SKM-1 treated with dmso at 0.1 percent for 144 hours (cell line): ENCODE measurements around the gene FBXO21.
"Not testable (repeated sequence)": the region's sequence is repeated elsewhere in the genome, so short reads cannot be mapped to it uniquely, and the experiment has no call there.

Experiments used
- DNase-seq: peaks from one replicate; lab custom pipeline; 2025; ENCODE audit not compliant: unreplicated experiment; lab: John Stamatoyannopoulos, UW

Gene FBXO21

DNA sequence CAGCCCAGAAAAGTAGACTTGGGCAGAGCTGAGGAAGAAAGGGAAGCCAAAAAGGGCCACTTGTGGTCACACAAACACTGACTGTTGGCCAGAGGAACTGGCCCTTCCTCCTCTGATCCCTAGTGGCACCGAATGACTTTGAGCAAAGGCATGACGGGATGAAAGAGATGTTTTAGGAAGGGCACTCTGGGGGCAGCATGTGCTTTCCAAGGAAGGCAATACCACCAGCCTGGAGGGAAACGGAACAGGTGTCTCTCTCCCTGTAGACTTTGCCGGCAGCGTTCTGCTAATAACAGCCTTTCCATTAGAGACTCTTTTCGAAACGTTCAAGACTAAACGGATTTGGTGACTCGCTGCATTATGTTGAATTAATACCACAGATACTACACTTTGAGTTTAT, 12.3 kb upstream of the FBXO21 start:
- DNase-seq: no peak

GRCh38 chr12:117202033-117202432, 11.8 kb upstream of the FBXO21 start:
- DNase-seq: no peak

GRCh38 chr12:117199956-117200744, 9.9 kb upstream of the FBXO21 start:
- DNase-seq: not testable (repeated sequence)

DNA sequence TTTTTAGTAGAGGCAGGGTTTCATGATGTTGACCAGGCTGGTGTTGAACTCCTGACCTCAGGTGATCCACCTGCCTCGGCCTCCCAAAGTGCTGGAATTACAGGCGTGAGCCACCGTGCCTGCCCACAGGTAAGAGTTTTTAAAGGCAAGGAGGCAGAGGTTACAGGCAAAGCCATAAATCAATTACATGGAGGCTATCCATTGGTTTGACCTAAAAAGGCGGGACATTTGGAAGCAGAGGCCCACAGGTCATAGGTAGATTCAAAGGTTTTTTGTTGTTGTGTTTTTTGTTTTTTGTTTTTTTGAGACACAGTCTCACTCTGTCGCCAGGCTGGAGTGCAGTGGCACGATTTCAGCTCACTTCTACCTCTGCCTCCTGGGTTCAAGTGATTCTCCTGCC, 6.1 kb upstream of the FBXO21 start:
- DNase-seq: not testable (repeated sequence)

DNA sequence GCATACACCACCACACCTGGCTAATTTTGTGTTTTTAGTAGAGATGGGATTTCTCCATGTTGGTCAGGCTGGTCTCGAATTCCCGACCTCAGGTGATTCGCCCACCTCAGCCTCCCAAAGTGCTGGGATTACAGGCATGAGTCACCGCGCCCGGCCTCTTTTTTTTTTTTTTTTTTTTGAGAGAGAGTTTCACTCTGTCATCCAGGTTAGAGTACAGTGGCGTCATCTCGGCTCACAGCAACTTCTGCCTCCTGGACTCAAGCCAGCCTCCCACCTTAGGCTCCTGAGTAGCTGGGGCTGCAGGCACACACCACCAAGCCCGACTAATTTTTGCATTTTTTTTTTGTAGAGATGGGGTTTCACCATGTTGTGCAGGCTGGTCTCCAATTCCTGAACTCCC, 4.8 kb upstream of the FBXO21 start:
- DNase-seq: not testable (repeated sequence)

DNA sequence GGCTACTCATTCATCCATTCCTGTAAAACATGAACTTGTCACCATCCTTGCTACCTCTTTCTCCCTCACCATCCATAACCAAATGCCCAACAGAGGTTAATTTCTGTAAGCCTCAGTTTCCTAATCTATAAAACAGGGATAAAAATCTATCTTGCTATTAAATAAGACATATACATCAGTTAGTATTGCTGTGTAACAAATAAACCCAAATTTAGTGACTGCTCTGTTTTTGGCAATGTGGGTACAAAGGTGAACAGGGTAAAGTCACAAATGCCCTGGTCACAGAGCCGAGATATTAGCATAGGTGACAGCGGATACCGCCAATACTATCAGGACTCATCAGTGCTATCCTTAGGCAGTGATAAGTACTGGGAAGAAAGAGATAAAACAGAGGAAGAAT, 3.6 kb upstream of the FBXO21 start:
- no peak for DNase-seq

- DNase-seq: not testable (repeated sequence)
Observed at GRCh38 chr12:117192581-117192980, 2.3 kb upstream of the FBXO21 start.

DNA sequence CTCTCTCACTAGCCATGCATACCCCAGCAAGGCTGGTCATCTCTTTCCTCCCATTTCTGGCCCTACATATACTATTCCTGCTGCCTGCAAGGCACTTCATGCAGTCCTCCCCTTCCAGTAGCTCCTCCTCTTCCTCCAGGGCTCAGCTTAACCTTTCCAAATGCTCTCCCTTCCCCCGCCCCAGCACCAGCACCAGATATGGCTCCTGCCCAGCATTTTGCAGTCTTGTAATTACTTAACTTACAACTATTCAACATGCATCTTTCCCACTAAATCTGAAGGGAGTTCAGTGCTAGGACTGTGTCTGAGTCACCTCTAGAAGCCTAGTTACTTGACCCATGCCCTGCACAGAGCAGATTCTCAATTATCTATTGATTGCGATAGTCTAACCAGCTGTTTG, 1.8 kb upstream of the FBXO21 start:
- no peak for DNase-seq

DNA sequence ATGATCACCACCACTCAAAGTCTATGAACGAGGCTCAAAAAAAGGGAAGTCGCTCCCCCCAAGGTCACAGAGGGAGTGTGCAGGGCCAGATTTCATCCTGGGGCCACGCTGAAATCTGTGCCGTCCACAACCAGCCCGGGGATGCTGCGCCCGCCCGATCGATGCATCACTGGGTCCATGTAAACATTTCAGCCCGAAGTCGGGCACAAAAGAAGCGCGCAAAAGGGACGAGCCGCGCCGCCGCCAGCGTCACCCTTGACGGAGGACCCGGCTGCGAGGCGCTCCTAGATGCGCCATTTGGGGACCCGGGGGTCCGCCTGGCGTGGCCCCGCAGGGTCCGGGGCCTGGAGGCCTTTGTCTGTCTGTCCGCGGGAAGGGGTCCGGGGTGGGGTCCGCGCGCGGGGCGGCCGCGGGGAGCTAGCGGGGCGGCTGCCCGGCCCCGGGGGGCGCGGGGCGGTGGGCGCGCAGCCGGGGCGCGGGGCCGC, 503 bp downstream of the FBXO21 start:
- no peak for DNase-seq

- no peak for DNase-seq
Observed at GRCh38 chr12:117188961-117189724, 1.1 kb downstream of the FBXO21 start.

- no peak for DNase-seq
Observed at GRCh38 chr12:117188121-117188665, 2.1 kb downstream of the FBXO21 start.

DNA sequence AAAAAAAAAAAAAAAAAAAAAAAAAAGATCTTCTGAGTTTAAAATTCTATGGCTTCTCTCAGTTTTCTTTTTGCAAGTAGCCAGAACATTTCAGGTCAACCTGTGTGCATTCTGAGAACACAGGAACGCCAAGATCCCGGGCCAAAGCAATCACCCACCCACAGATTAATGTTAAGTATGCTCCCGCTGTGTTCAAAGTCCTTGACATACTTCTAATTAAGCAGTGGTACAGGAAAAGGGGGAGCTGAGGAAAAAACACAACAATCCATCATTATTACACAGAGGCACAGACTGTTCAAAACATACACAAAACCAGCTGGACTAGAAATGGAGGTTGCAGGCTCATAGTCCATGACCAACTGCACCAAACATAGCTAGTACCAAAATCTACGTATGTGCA, 2.8 kb downstream of the FBXO21 start:
- no peak for DNase-seq

- DNase-seq: no peak
Observed at GRCh38 chr12:117182866-117183265, 7.4 kb downstream of the FBXO21 start.

GRCh38 chr12:117181468-117181843, 8.8 kb downstream of the FBXO21 start:
- not testable (repeated sequence) for DNase-seq

DNA sequence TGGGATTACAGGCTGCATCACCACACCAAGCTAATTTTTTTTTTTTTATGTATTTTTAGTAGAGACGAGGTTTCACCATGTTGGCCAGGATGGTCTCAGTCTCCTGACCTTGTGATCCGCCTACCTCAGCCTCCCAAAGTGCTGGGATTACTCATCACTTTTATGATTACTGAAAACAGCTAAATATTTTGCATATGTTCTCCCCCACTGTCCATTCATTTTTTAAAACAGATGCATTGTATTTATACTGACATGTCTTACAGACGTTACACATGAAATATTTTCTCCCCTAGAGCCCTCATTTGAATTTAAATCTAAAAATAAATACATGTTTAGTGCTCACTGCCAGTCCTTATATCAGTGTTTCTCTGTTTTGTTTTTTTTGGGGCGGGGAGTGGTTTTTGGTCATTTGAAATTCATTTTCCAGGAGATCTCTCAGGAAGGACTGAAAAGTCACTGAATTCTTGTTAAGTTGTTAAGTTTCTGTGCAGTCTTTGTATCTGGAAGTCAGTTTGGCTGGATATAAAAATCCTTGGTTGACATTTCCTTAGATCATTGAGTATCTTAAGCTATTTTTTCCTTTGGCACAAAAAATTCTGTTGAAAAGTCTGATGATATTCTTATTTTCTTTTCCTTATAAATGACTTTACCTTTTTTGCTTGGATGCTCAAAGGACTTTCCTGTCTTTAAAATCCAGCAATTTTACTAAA, 9.4 kb downstream of the FBXO21 start:
- DNase-seq: no peak

- DNase-seq: no peak
Observed at GRCh38 chr12:117178745-117179144, 11.5 kb downstream of the FBXO21 start.

GRCh38 chr12:117178301-117178700, 12.0 kb downstream of the FBXO21 start:
- no peak for DNase-seq

- no peak for DNase-seq
Observed at GRCh38 chr12:117172168-117172567, 18.1 kb downstream of the FBXO21 start.

DNA sequence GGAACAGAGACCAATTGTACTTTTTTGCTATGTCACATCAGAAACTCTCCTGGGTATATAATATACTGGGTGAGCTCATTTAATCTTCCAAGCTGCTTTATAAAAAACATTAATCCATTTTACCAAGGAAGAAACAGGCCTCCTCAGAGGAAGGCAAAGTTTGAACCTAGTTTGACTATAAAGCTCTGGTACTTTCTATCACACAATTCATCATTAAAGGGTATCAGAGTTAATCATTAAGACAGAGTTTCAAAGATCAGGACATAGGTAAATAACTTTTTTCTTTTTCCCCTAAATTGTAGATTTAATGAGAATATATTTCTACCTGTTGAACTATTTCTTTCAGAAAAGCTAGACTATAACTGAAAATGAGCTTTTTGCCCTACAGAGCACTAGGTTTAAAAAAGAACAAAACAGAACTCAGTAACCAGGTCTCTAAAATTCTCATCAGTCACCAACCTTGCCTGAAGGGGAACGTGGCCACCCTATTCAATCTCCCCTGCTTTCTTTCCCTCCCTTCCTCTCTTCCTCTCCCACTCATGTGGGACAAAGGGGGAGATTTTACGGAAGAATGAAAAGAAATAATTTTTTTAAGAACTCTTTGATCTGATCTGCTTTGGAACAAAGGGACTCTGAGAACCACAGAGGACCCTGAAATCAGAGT, 18.6 kb downstream of the FBXO21 start:
- DNase-seq: no peak

DNA sequence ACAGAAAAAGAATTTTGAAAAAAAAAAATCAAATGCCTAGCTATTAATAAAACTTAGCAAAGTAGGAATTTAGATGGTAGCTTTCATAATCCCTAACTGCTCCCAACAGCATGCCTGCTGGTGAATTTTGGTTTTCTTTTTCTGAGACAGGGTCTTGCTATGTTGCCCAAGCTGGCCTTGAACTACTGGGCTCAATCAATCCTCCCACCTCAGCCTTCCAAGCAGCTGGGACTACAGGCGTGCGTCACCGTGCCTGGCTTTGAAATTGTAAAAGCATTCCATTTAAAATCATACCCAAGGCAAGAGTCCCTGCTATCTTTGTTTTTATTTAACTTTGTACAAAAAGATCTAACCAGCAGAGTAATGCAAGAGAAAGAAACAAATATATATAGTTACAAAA, 20.7 kb downstream of the FBXO21 start:
- DNase-seq: no peak

GRCh38 chr12:117168976-117169375, 21.3 kb downstream of the FBXO21 start:
- DNase-seq: no peak
